Measurements from ENCODE around the gene ZFP57. TPM values are rescaled to one million over a fixed set of nuclear protein-coding genes. Genes with fewer than 3 reads are reported as not detected.

ZFP57 gene
- total and polyA plus RNA-seq, 10 of the 15 experiments (the other 5 are each of a cell fraction or from before 2014, with no cell fraction given), result not detected

DNA sequence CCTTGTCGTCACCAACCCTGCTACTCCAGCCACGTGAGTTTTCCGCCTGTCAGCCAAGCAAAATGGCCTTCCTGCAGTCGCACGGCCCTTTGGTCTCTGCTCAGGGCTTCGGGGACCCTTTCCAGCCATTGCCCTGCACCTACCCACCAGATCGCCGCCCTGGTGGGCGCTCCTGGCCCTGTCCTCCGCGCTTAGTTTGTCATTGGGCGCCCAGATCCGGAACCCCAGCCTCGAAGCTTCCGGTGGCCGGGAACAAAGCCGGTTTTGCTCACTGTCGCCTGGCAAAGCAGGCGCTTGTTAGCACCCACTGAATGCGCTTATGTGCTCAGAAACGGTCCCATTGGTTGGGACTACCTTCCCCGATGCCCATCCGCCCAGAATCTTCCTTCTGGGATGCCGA lies 536 bp downstream of the ZFP57 start:
- no peak for ATAC-seq
- no peak for FAIRE-seq
- no peak overlapping the region for H2AFZ ChIP-seq (ENCODE audit: control insufficient read depth, low read depth, low read length)
- 0 out of 2 replicates have a peak overlapping the region, but pooled peaks have one; percentile 32 for H3K27ac ChIP-seq (ENCODE audit: control insufficient read depth, insufficient read depth)
- POLR2A ChIA-PET, result no interaction called here
- H3K36me3 ChIP-seq (ENCODE audit: control insufficient read depth in 2 of 2, insufficient read depth in 2 of 2, low read length in 1 of 2), result no peaks in the 10 kb centered on the region
- RAD21 ChIA-PET (ENCODE audit: unreplicated experiment), result no interaction called here
- intact Hi-C loops (cut with micrococcal nuclease; ENCODE audit: unreplicated experiment) (no loop called here), in situ Hi-C loops (cut with MboI) (no loop called here)
- CTCF ChIA-PET, result no interaction called here
- DNase-seq (ENCODE audit: low read depth, low spot score), result no peak
- H3K4me1 ChIP-seq (ENCODE audit: control insufficient read depth, insufficient read depth, low read length), result peaks cover 3% of the 10 kb centered on the region; the same call in 1 of the 2 replicates
- 30% methylated on average over 24 of the region's 24 CpGs for WGBS (ENCODE audit: insufficient coverage, insufficient replicate concordance, low lambda C conversion rate, missing lambda C conversion rate)
- no peaks in the 10 kb centered on the region for H3K79me2 ChIP-seq (ENCODE audit: control insufficient read depth, insufficient read depth, low read length)
- H3K9me3 ChIP-seq (replicated peaks; ENCODE audit: control insufficient read depth, insufficient read depth, low read length), result no peaks in the 10 kb centered on the region; the same call in 2 of the 3 replicates
- H3K27me3 ChIP-seq (replicated peaks in 1 of 2; ENCODE audit: control insufficient read depth in 2 of 2, insufficient read depth in 2 of 2, low read length in 1 of 2), result 0 out of 4 replicates have a peak, but pooled peaks cover 0 to 2% of the 10 kb centered on the region in 2 experiments
- BruUV-seq (replicated peaks), result no TSS peak
- SMC1A ChIA-PET (ENCODE audit: uncharacterized antibody, unreplicated experiment), result no interaction called here
- H3K9ac ChIP-seq (ENCODE audit: control insufficient read depth, insufficient read depth, low read length), result no peak overlapping the region
- TF ChIP-seq BRCA1 (IDR thresholded peaks at IDR 0.05; ENCODE audit: low read depth, low read length) (no peak), RELA (IDR thresholded peaks at IDR 0.05; ENCODE audit: borderline replicate concordance, partially characterized antibody) (no peak), RFX5 (IDR thresholded peaks at IDR 0.05; ENCODE audit: low read depth, low read length) (no peak), CEBPB (IDR thresholded peaks at IDR 0.05; ENCODE audit: borderline replicate concordance in 1 of 2, low read depth in 2 of 2, low read length in 2 of 2) (no peak), BCL3 (IDR thresholded peaks at IDR 0.05; ENCODE audit: borderline replicate concordance, insufficient read depth, low read depth, low read length, poor library complexity, severe bottlenecking) (no peak), HDAC6 (IDR thresholded peaks at IDR 0.05; ENCODE audit: unreplicated experiment) (no peak), ZSCAN29 (IDR thresholded peaks at IDR 0.05) (no peak), ETV6 (conservative IDR thresholded peaks at IDR 0.05 in 1 of 2, IDR thresholded peaks at IDR 0.05 in 1 of 2; ENCODE audit: borderline replicate concordance in 1 of 2, low read depth in 1 of 2) (no peak), E2F8 (IDR thresholded peaks at IDR 0.05; ENCODE audit: low read depth, partially characterized antibody) (no peak), KAT2A (conservative IDR thresholded peaks at IDR 0.05; ENCODE audit: control insufficient read depth, low read depth, low read length) (no peak)
- H3K4me3 ChIP-seq, result no peak overlapping the region
- no peaks in the 10 kb centered on the region for H4K20me1 ChIP-seq (ENCODE audit: control insufficient read depth, insufficient read depth)
- H3K4me2 ChIP-seq (ENCODE audit: control insufficient read depth, insufficient read depth), result no peak overlapping the region
